Omental fat pad (tissue), 4 donors: ENCODE data around the gene CDK14. TPM values are rescaled to one million over a fixed set of nuclear protein-coding genes. Genes with fewer than 3 reads are reported as not detected.

Experiments used
- ATAC-seq: fragments of 150-250 bp; one replicate; pipeline ENCODE4 v1.9.1; 2016; ENCODE audit warnings: mild to moderate bottlenecking, moderate library complexity; ENCODE audit not compliant: low FRiP score
- DNase-seq: peaks from one replicate; pipeline ENCODE4 v3.0.0-alpha.2; 2019; ENCODE audit warnings: low spot score
- CTCF ChIP-seq, 3 donors: fragments of 450-650 bp; IDR thresholded peaks; one replicate each; pipeline ENCODE4 v1.5.1; 2016 to 2017; ENCODE audit warnings: antibody characterized with exemption in 3 of 3, mild to moderate bottlenecking in 3 of 3, moderate library complexity in 2 of 3
- total RNA-seq, 4 donors: library from RNA; depleted of rRNA; stranded (reverse); fragments of >200 nt; gene quantifications; one replicate each; pipeline ENCODE4 v1.1.0, GENCODE V29; 2016

Gene CDK14
- total RNA-seq, 4 donors from 2014 or later: 25.2 to 40.3 (median 30.8) TPM

GRCh38 chr7:90648107-90648506, 52.0 kb downstream of the CDK14 start:
- no peak for ATAC-seq
- no peak for TF ChIP-seq CTCF (IDR thresholded peaks at IDR 0.05)
- no peak for DNase-seq

DNA sequence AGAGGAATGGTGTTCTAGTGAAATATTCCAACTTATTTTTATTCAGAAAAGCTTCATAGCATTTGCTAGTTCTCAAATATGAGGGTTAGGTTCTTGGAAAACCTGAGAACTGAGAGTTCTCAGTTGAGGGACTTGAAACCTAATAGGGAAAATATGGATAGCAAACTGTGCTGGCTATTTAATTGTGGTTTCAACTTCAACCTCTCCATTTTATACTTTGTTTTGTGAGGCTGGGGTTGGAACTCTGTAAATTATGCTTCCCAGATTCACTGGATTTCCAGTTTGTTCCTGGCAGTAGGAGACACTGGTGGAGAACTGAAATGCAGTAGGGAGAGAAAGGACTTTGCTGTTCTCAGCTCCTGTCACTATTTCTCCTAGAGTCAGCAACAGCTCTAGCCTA, 52.7 kb downstream of the CDK14 start:
- ATAC-seq (no peak), DNase-seq (no peak)
- TF ChIP-seq CTCF (IDR thresholded peaks at IDR 0.05): no peak

DNA sequence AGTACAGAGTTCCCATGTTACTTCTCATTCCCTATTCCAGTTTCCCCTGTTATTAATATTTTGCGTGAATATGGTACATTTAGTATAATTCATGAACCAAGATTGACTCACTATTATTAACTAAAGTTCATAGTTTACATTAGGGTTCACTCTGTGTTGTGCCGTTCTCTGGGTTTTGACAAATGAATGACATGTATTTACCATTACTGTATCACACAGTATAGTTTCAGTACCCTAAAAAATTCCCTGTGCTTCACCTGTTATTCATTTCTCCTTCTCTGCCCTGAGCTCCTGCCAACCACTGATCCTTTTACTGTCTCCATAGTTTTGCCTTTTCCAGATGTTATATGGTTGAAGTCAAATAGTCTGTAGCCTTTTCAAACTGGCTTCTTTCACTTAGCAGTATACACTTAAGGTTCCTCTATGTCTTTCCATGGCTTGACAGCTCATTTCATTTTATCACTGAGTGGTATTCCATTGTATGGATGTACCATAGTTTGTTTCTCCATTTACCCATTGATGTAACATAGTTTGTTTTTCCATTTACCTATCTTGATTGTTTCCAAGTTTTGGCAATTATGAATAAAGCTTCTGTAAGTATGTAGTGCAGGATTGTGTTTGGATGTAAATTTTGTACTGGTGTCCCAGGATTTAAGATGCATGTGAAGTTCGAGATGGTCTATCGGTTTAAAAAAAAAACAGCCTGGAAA, 58.8 kb downstream of the CDK14 start:
- ATAC-seq (no peak), DNase-seq (no peak)
- no peak for TF ChIP-seq CTCF (IDR thresholded peaks at IDR 0.05)

GRCh38 chr7:90655566-90655965, 59.4 kb downstream of the CDK14 start:
- ATAC-seq (no peak), DNase-seq (no peak)
- TF ChIP-seq CTCF (IDR thresholded peaks at IDR 0.05): no peak

- ATAC-seq (no peak), DNase-seq (no peak)
- TF ChIP-seq CTCF (IDR thresholded peaks at IDR 0.05): no peak
Measured at GRCh38 chr7:90657481-90657880, 61.4 kb downstream of the CDK14 start.

- no peak for TF ChIP-seq CTCF (IDR thresholded peaks at IDR 0.05)
- DNase-seq (no peak), ATAC-seq (no peak)
Measured at GRCh38 chr7:90660100-90660499, 64.0 kb downstream of the CDK14 start.

DNA sequence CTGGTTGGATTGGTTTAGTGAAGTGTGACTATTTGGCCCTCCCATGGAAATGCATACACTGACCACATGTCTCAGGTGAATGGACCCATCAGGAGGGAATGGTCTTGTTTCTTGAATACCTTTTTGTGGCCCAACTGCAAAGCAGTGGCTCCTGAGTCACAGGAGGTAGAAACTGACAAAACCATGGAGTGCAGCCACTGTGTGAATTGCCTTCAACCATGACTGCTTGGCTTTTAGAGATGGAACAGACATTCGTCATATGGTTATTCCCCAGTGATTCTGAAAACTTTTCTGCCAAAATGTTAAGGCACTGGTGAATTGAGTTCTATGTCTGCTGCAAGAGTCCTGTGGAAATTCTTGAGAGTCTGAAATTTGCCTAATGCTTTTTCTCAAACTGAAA, 64.7 kb downstream of the CDK14 start:
- no peak for TF ChIP-seq CTCF (IDR thresholded peaks at IDR 0.05)
- DNase-seq: no peak
- ATAC-seq: no peak
